ENCODE measurements around the gene MUC16. TPM values are rescaled to one million over a fixed set of nuclear protein-coding genes. Genes with fewer than 3 reads are reported as not detected.

Gene MUC16
- total RNA-seq, 4 donors from 2014 or later: under 0.01 to 2.7 (median 0.13) TPM; not detected in 1

DNA sequence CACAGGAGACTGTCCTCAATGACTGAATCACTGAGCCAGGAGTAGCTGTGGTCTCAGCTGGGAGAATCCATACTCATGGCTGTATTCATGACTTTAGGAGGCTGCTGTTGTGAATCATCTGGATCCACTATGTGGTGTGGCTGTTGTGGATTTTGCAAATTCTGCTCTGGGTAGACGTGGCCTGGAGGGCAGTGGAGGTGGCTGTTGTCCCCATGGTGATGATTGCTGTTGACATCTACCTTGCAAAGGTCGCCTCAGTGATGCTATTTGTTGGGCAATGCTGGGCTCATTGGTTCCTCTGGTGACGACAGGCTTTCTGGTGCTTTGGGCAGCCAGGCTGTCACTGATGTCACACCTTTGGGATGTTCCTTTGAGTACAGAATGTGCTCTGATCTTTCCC lies 23.9 kb downstream of the MUC16 start:
- Histone ChIP-seq H3K36me3 (no peaks in the 10 kb centered on the region), H3K9me3 (peaks cover 0 to 2% (median 0%) of the 10 kb centered on the region in 3 donors), H3K27me3 (no peaks in the 10 kb centered on the region), H3K4me1 (no peaks in the 10 kb centered on the region), H3K4me3 (no peak overlapping the region), H3K27ac (no peak overlapping the region)
- no peak for ATAC-seq
- no CpG with 5 or more reads among the region's 3 CpGs for WGBS, 2 donors (ENCODE audit: low coverage in 1 of 2)
- no peak for TF ChIP-seq POLR2A (IDR thresholded peaks at IDR 0.05)
- TF ChIP-seq EP300 (IDR thresholded peaks at IDR 0.05): no peak
- TF ChIP-seq CTCF (IDR thresholded peaks at IDR 0.05): no peak
- TF ChIP-seq POLR2AphosphoS5 (IDR thresholded peaks at IDR 0.05): no peak

- H3K9me3 ChIP-seq: peaks cover 0 to 9% (median 0%) of the 10 kb centered on the region in 3 donors
- no peaks in the 10 kb centered on the region for H3K36me3 ChIP-seq
- no peak overlapping the region for H3K4me3 ChIP-seq
- no peak for ATAC-seq
- H3K27me3 ChIP-seq: peaks cover 34% of the 10 kb centered on the region
- H3K27ac ChIP-seq: no peak overlapping the region
- TF ChIP-seq EP300 (IDR thresholded peaks at IDR 0.05) (no peak), POLR2A (IDR thresholded peaks at IDR 0.05) (no peak), POLR2AphosphoS5 (IDR thresholded peaks at IDR 0.05) (no peak), CTCF (IDR thresholded peaks at IDR 0.05) (no peak)
- no peaks in the 10 kb centered on the region for H3K4me1 ChIP-seq
- 64 to 67% methylated on average over 3 to 4 of the region's 5 CpGs for WGBS, 2 donors (ENCODE audit: low coverage in 1 of 2)
These were observed 36.6 kb downstream of the MUC16 start for GRCh38 chr19:8973501-8974091.

- H3K9me3 ChIP-seq: no peaks in the 10 kb centered on the region
- no peak for TF ChIP-seq POLR2AphosphoS5 (IDR thresholded peaks at IDR 0.05)
- no peak for TF ChIP-seq POLR2A (IDR thresholded peaks at IDR 0.05)
- no peak for TF ChIP-seq EP300 (IDR thresholded peaks at IDR 0.05)
- TF ChIP-seq CTCF (IDR thresholded peaks at IDR 0.05): no peak
- no peaks in the 10 kb centered on the region for H3K4me1 ChIP-seq
- ATAC-seq: no peak
- H3K27me3 ChIP-seq: peaks cover 25% of the 10 kb centered on the region
- no peak overlapping the region for H3K4me3 ChIP-seq
- no peaks in the 10 kb centered on the region for H3K36me3 ChIP-seq
- WGBS, 2 donors (ENCODE audit: low coverage in 1 of 2): 50 to 56% methylated on average over 1 to 3 of the region's 4 CpGs
- no peak overlapping the region for H3K27ac ChIP-seq
These were observed 44.3 kb downstream of the MUC16 start for GRCh38 chr19:8965887-8966286.

Other genes with a start within 250 kb of the MUC16 start
- 10 to 100 TPM; 31.0 to 70.5 (median 50.0) TPM for gene ZNF558, start 178.1 kb downstream of the MUC16 start, total RNA-seq
- not detected for gene MBD3L1, start 178.0 kb downstream of the MUC16 start, total RNA-seq
- not detected for gene OR1M1, start 76.7 kb upstream of the MUC16 start, total RNA-seq
- not detected for gene OR7G2, start 97.1 kb upstream of the MUC16 start, total RNA-seq
- not detected for gene OR7G1, start 105.4 kb upstream of the MUC16 start, total RNA-seq
- not detected for gene OR7G3, start 116.5 kb upstream of the MUC16 start, total RNA-seq
- gene ZNF317, start 130.0 kb upstream of the MUC16 start, total RNA-seq: 10 to 100 TPM; 16.7 to 23.6 (median 20.1) TPM
- under 1 TPM in 2 of 4 donors, not detected in 2; 0.12 to 0.17 TPM for gene OR7D2, start 168.6 kb upstream of the MUC16 start, total RNA-seq
- gene OR7D4, start 209.2 kb upstream of the MUC16 start, total RNA-seq: not detected
- gene OR7E24, start 240.5 kb upstream of the MUC16 start, total RNA-seq: not detected